GM23338 (cell line): ENCODE measurements around the gene RAB40C. TPM values are rescaled to one million over a fixed set of nuclear protein-coding genes. Genes with fewer than 3 reads are reported as not detected.
A peak's percentile ranks its signal among the peaks of the same experiment; 100 is the strongest.

Experiments
- ATAC-seq: fragments of 200-7000 bp; cut with Tn5 transposase; 3 replicates; pipeline ENCODE4 v1.9.1; 2020
- DNase-seq: peaks from one replicate; pipeline ENCODE4 v3.0.0-alpha.2; 2015; ENCODE audit warnings: low spot score
- H2AFZ ChIP-seq: fragments of 200-600 bp; sonication (generic); 2 replicates; pipeline ENCODE4 v1.8.0; 2016; ENCODE audit warnings: antibody characterized with exemption, mild to moderate bottlenecking, moderate library complexity
- H3F3A ChIP-seq: fragments of 200-600 bp; sonication (generic); replicated peaks from 2 replicates; pipeline ENCODE4 v1.8.0; 2017; ENCODE audit warnings: antibody characterized with exemption, mixed run types, low read depth
- H3K27ac ChIP-seq: fragments of 200-600 bp; sonication (generic); 2 replicates; pipeline ENCODE4 v1.6.1; 2016; ENCODE audit warnings: low read depth
- H3K27me3 ChIP-seq: fragments of 200-600 bp; sonication (generic); 2 replicates; pipeline ENCODE4 v1.8.0; 2016; ENCODE audit warnings: mild to moderate bottlenecking, mixed run types, moderate library complexity; ENCODE audit not compliant: insufficient read depth
- H3K36me3 ChIP-seq: fragments of 200-600 bp; sonication (generic); 2 replicates; pipeline ENCODE4 v1.8.0; 2016; ENCODE audit warnings: mild to moderate bottlenecking; ENCODE audit not compliant: insufficient read depth
- H3K4me1 ChIP-seq: fragments of 200-600 bp; sonication (generic); 2 replicates; pipeline ENCODE4 v1.8.0; 2016; ENCODE audit warnings: mild to moderate bottlenecking, moderate library complexity; ENCODE audit not compliant: insufficient read depth
- H3K4me2 ChIP-seq: fragments of 200-600 bp; sonication (generic); 2 replicates; pipeline ENCODE4 v1.7.1; 2017; ENCODE audit warnings: mixed run types
- H3K4me3 ChIP-seq: fragments of 200-600 bp; sonication (generic); 2 replicates; pipeline ENCODE4 v1.6.1; 2016; ENCODE audit warnings: mixed run types
- H3K79me2 ChIP-seq: fragments of 200-600 bp; sonication (generic); replicated peaks from 2 replicates; pipeline ENCODE4 v1.8.0; 2017; ENCODE audit warnings: mild to moderate bottlenecking; ENCODE audit not compliant: insufficient read depth
- H3K9me2 ChIP-seq: fragments of 200-600 bp; sonication (generic); 2 replicates; pipeline ENCODE4 v1.8.0; 2017; ENCODE audit not compliant: insufficient read depth
- H4K20me1 ChIP-seq: fragments of 200-600 bp; sonication (generic); replicated peaks from 2 replicates; pipeline ENCODE4 v1.8.0; 2017; ENCODE audit warnings: mild to moderate bottlenecking; ENCODE audit not compliant: insufficient read depth
- H3K27ac Mint-ChIP-seq: 2 replicates; pipeline ENCODE4 v1.8.0; 2020; ENCODE audit warnings: inconsistent platforms, mild to moderate bottlenecking, moderate library complexity, mixed read lengths
- H3K27me3 Mint-ChIP-seq: 3 replicates; pipeline ENCODE4 v1.8.0; 2022; ENCODE audit warnings: low read depth, mild to moderate bottlenecking, moderate library complexity, mixed read lengths, inconsistent platforms; ENCODE audit not compliant: insufficient read depth, poor library complexity
- H3K36me3 Mint-ChIP-seq: 3 replicates; pipeline ENCODE4 v1.8.0; 2021; ENCODE audit warnings: low read depth, mild to moderate bottlenecking, inconsistent platforms, moderate library complexity, mixed read lengths
- H3K4me1 Mint-ChIP-seq: 3 replicates; pipeline ENCODE4 v1.8.0; 2020; ENCODE audit warnings: mild to moderate bottlenecking, inconsistent platforms, mixed read lengths
- H3K4me3 Mint-ChIP-seq: 3 replicates; pipeline ENCODE4 v1.8.0; 2021; ENCODE audit warnings: moderate library complexity, mild to moderate bottlenecking, inconsistent platforms, mixed read lengths
- H3K9me3 Mint-ChIP-seq: 3 replicates; pipeline ENCODE4 v1.8.0; 2020; ENCODE audit warnings: moderate library complexity, mild to moderate bottlenecking, inconsistent platforms, mixed read lengths
- CREB1 ChIP-seq: fragments of 250-450 bp; sonication (Bioruptor Pico); IDR thresholded peaks from 2 replicates; pipeline ENCODE4 v1.5.0; 2020; ENCODE audit warnings: low read depth, mild to moderate bottlenecking, moderate library complexity
- EZH2 ChIP-seq: fragments of 200-600 bp; sonication (generic); IDR thresholded peaks from one replicate; pipeline ENCODE4 v1.8.0; 2017; ENCODE audit warnings: antibody characterized with exemption, mild to moderate bottlenecking, low read depth; ENCODE audit not compliant: unreplicated experiment
- EZH2phosphoT487 ChIP-seq: fragments of 200-600 bp; sonication (generic); IDR thresholded peaks from one replicate; pipeline ENCODE4 v1.8.1; 2018; ENCODE audit warnings: antibody characterized with exemption; ENCODE audit not compliant: unreplicated experiment
- NANOG ChIP-seq: IDR thresholded peaks from 2 replicates; pipeline ENCODE4 v1.6.1; 2016; ENCODE audit warnings: antibody characterized with exemption, borderline replicate concordance
- POLR2AphosphoS5 ChIP-seq: IDR thresholded peaks from 2 replicates; pipeline ENCODE4 v1.6.1; 2016; ENCODE audit warnings: antibody characterized with exemption, low read depth
- STAT1 ChIP-seq: IDR thresholded peaks from one replicate; pipeline ENCODE4 v1.6.1; 2016; ENCODE audit warnings: antibody characterized with exemption; ENCODE audit not compliant: unreplicated experiment
- ZNF114 ChIP-seq: fragments of 250-450 bp; sonication (Bioruptor Pico); IDR thresholded peaks from 2 replicates; pipeline ENCODE4 v1.5.0; 2020; ENCODE audit warnings: mild to moderate bottlenecking, moderate library complexity
- ZNF331 ChIP-seq: fragments of 250-450 bp; sonication (Bioruptor Pico); IDR thresholded peaks from 2 replicates; pipeline ENCODE4 v1.5.0; 2020; ENCODE audit warnings: low read depth, mild to moderate bottlenecking, moderate library complexity
- polyA plus RNA-seq: library from polyadenylated mRNA; unstranded; fragments of >200 nt; fragmentation: Nextera tagmentation; extraction: Ambion mirVana; gene quantifications from 2 replicates; pipeline ENCODE4 v1.2.1, GENCODE V29; 2016
- total RNA-seq: library from RNA; depleted of rRNA; stranded (reverse); fragments of >200 nt; shearing (Covaris generic); gene quantifications from 2 replicates; pipeline ENCODE4 v1.2.3, GENCODE V29; 2014
- TF ChIP-seq, protein P1 (sequence below), 2 experiments: fragments of 200-600 bp in 1 of 2; sonication (generic) in 1 of 2; conservative IDR thresholded peaks; 2 replicates each; pipeline versions ENCODE4 v1.5.1 to v1.6.1; 2016 to 2017; ENCODE audit warnings: antibody characterized with exemption in 2 of 2, low read depth in 2 of 2, mild to moderate bottlenecking in 2 of 2, moderate library complexity in 1 of 2
- TF ChIP-seq, protein P2 (sequence below): fragments of 250-450 bp; sonication (Bioruptor Pico); IDR thresholded peaks from 2 replicates; pipeline ENCODE4 v1.5.0; 2020; ENCODE audit warnings: mild to moderate bottlenecking, moderate library complexity

Gene RAB40C
- total and polyA plus RNA-seq, 2 experiments from 2014 or later, result 11.2 to 24.6 TPM

DNA sequence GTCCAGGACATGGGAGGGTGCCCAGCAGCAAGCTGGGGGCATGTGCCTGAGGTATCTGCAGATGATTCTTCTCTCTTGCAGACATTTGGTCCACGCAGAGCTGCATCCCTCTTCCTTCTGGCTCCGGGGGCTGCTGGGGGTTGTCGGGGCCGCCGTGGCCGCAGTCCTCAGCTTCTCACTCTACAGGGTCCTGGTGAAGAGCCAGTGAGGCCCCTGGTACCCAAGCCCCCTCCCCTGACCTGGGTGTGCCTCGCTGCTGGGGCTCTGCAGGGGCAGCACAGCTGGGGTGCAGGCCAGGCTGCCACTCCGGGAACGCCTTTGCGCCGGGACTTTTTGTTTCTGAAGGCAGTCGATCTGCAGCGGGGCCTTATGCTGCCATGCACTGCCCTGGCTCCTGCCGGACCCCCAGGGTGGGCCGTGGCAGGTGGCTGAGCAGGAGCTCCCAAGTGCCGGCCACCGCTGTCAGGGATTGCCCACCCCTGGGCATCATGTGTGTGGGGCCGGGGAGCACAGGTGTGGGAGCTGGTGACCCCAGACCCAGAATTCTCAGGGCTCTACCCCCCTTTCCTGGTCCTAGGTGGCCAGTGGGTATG lies 83.6 kb downstream of the RAB40C start:
- peaks cover 3% of the 10 kb centered on the region for H4K20me1 ChIP-seq
- Mint-ChIP-seq H3K4me3 (no peak overlapping the region), H3K27me3 (peaks cover 6% of the 10 kb centered on the region), H3K9me3 (no peaks in the 10 kb centered on the region), H3K36me3 (peaks cover 21% of the 10 kb centered on the region), H3K4me1 (peaks cover 12% of the 10 kb centered on the region; the same call in 2 of the 3 replicates), H3K27ac (no peak overlapping the region)
- H3K36me3 ChIP-seq, result peaks cover 11% of the 10 kb centered on the region; the same call in 1 of the 2 replicates
- H3F3A ChIP-seq, result peaks cover 17% of the 10 kb centered on the region; the same call in 1 of the 2 replicates
- no peaks in the 10 kb centered on the region for H3K27me3 ChIP-seq
- ATAC-seq (no peak), DNase-seq (no peak)
- peaks cover 12% of the 10 kb centered on the region for H3K79me2 ChIP-seq
- H2AFZ ChIP-seq, result no peak overlapping the region
- no peak overlapping the region for H3K4me2 ChIP-seq
- H3K9me2 ChIP-seq, result no peaks in the 10 kb centered on the region
- H3K4me3 ChIP-seq, result no peak overlapping the region
- no peak for TF ChIP-seq STAT1
- no peak for TF ChIP-seq EZH2
- no peak for TF ChIP-seq ZNF331
- TF ChIP-seq, protein P1, sequence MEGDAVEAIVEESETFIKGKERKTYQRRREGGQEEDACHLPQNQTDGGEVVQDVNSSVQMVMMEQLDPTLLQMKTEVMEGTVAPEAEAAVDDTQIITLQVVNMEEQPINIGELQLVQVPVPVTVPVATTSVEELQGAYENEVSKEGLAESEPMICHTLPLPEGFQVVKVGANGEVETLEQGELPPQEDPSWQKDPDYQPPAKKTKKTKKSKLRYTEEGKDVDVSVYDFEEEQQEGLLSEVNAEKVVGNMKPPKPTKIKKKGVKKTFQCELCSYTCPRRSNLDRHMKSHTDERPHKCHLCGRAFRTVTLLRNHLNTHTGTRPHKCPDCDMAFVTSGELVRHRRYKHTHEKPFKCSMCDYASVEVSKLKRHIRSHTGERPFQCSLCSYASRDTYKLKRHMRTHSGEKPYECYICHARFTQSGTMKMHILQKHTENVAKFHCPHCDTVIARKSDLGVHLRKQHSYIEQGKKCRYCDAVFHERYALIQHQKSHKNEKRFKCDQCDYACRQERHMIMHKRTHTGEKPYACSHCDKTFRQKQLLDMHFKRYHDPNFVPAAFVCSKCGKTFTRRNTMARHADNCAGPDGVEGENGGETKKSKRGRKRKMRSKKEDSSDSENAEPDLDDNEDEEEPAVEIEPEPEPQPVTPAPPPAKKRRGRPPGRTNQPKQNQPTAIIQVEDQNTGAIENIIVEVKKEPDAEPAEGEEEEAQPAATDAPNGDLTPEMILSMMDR (conservative IDR thresholded peaks at IDR 0.05; ENCODE audit: low read depth in 2 of 2), result no peak
- no peak for TF ChIP-seq ZNF114 (CRISPR knock-in tag)
- no peak for TF ChIP-seq EZH2phosphoT487
- no peak for TF ChIP-seq NANOG
- TF ChIP-seq POLR2AphosphoS5, result no peak
- TF ChIP-seq CREB1 (CRISPR knock-in tag), result no peak
- H3K4me1 ChIP-seq, result peaks cover 11% of the 10 kb centered on the region; the same call in 1 of the 2 replicates
- H3K27ac ChIP-seq, result no peak overlapping the region

DNA sequence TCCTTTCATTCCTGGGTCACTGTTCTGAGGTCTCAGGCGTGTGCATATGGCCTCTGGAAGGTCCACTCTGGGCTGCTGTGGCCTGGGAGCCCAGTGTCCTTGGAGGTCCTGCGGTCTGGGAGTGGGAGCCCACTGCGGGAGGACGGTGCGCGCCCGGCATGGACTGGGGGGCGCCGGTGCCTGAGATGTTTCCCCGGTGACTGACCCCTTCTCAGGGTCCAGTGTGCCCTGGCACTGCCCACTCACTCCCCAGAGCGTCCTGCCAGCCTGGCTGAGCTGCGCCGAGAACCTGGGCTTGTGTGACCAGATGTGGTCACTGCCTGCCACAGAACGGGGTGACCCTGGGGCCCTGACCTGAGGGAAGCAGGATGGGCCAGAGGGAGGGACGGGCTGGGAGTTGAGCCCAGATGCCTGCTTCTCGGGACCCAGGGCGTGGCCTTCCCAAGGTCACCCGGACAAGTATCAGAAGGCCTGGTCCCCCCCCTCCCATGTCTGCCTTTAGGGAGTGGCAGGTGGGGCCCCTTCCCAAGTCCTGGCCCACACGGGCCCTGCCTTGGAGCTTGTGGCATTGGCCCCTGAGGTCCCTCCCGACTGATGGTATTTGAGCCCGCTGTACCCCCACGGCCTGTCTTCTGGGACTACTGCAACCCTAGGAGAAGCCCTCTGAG lies 84.5 kb downstream of the RAB40C start:
- Mint-ChIP-seq H3K27me3 (peaks cover 8% of the 10 kb centered on the region), H3K4me3 (peak overlapping the region; percentile 72; the same call in 2 of the 3 replicates), H3K36me3 (peaks cover 20% of the 10 kb centered on the region), H3K27ac (no peak overlapping the region), H3K4me1 (peaks cover 15% of the 10 kb centered on the region), H3K9me3 (no peaks in the 10 kb centered on the region)
- Histone ChIP-seq H3K4me1 (peaks cover 11% of the 10 kb centered on the region; the same call in 1 of the 2 replicates), H3K9me2 (no peaks in the 10 kb centered on the region), H3K27ac (no peak overlapping the region), H3K79me2 (peaks cover 3% of the 10 kb centered on the region), H3K4me2 (peak overlapping the region; percentile 86), H3K4me3 (peak overlapping the region; percentile 66), H3K27me3 (no peaks in the 10 kb centered on the region), H4K20me1 (peaks cover 3% of the 10 kb centered on the region; the same call in 1 of the 2 replicates), H3K36me3 (peaks cover 11% of the 10 kb centered on the region; the same call in 1 of the 2 replicates), H2AFZ (no peak overlapping the region), H3F3A (peaks cover 17% of the 10 kb centered on the region)
- ATAC-seq (no peak), DNase-seq (no peak)
- TF ChIP-seq, protein P1 (conservative IDR thresholded peaks at IDR 0.05; ENCODE audit: low read depth in 2 of 2), result no peak
- TF ChIP-seq EZH2phosphoT487 (no peak), POLR2AphosphoS5 (no peak), NANOG (no peak), ZNF114 (CRISPR knock-in tag) (no peak)
- TF ChIP-seq, protein P2, sequence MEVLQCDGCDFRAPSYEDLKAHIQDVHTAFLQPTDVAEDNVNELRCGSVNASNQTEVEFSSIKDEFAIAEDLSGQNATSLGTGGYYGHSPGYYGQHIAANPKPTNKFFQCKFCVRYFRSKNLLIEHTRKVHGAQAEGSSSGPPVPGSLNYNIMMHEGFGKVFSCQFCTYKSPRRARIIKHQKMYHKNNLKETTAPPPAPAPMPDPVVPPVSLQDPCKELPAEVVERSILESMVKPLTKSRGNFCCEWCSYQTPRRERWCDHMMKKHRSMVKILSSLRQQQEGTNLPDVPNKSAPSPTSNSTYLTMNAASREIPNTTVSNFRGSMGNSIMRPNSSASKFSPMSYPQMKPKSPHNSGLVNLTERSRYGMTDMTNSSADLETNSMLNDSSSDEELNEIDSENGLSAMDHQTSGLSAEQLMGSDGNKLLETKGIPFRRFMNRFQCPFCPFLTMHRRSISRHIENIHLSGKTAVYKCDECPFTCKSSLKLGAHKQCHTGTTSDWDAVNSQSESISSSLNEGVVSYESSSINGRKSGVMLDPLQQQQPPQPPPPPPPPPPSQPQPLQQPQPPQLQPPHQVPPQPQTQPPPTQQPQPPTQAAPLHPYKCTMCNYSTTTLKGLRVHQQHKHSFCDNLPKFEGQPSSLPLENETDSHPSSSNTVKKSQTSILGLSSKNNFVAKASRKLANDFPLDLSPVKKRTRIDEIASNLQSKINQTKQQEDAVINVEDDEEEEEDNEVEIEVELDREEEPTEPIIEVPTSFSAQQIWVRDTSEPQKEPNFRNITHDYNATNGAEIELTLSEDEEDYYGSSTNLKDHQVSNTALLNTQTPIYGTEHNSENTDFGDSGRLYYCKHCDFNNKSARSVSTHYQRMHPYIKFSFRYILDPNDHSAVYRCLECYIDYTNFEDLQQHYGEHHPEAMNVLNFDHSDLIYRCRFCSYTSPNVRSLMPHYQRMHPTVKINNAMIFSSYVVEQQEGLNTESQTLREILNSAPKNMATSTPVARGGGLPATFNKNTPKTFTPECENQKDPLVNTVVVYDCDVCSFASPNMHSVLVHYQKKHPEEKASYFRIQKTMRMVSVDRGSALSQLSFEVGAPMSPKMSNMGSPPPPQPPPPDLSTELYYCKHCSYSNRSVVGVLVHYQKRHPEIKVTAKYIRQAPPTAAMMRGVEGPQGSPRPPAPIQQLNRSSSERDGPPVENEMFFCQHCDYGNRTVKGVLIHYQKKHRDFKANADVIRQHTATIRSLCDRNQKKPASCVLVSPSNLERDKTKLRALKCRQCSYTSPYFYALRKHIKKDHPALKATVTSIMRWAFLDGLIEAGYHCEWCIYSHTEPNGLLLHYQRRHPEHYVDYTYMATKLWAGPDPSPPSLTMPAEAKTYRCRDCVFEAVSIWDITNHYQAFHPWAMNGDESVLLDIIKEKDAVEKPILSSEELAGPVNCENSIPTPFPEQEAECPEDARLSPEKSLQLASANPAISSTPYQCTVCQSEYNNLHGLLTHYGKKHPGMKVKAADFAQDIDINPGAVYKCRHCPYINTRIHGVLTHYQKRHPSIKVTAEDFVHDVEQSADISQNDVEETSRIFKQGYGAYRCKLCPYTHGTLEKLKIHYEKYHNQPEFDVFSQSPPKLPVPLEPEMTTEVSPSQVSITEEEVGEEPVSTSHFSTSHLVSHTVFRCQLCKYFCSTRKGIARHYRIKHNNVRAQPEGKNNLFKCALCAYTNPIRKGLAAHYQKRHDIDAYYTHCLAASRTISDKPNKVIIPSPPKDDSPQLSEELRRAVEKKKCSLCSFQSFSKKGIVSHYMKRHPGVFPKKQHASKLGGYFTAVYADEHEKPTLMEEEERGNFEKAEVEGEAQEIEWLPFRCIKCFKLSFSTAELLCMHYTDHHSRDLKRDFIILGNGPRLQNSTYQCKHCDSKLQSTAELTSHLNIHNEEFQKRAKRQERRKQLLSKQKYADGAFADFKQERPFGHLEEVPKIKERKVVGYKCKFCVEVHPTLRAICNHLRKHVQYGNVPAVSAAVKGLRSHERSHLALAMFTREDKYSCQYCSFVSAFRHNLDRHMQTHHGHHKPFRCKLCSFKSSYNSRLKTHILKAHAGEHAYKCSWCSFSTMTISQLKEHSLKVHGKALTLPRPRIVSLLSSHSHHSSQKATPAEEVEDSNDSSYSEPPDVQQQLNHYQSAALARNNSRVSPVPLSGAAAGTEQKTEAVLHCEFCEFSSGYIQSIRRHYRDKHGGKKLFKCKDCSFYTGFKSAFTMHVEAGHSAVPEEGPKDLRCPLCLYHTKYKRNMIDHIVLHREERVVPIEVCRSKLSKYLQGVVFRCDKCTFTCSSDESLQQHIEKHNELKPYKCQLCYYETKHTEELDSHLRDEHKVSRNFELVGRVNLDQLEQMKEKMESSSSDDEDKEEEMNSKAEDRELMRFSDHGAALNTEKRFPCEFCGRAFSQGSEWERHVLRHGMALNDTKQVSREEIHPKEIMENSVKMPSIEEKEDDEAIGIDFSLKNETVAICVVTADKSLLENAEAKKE (CRISPR knock-in tag), result no peak
